Measurements from ENCODE around the gene FBXL20.

GRCh38 chr17:39230361-39230760 lies 171.1 kb downstream of the FBXL20 start:
- TF ChIP-seq EZH2 (IDR thresholded peaks at IDR 0.05; ENCODE audit: borderline replicate concordance, low read length) (no peak), CTCF (IDR thresholded peaks at IDR 0.05; ENCODE audit: low read length) (no peak)

All from OCI-LY1 (cell line).